GM12891 (cell line): ENCODE data around the gene KCNK15.

Experiments used
- POLR2AphosphoS5 ChIP-seq: IDR thresholded peaks from 2 replicates; pipeline ENCODE4 v1.6.1; 2011; ENCODE audit warnings: low read depth, low read length, control low read depth
- SPI1 ChIP-seq: IDR thresholded peaks from 2 replicates; pipeline ENCODE4 v1.6.1; 2011; ENCODE audit warnings: low read depth, low read length, control low read depth
- TAF1 ChIP-seq: IDR thresholded peaks from 2 replicates; pipeline ENCODE4 v1.6.1; 2011; ENCODE audit warnings: low read depth, low read length, control low read depth

DNA sequence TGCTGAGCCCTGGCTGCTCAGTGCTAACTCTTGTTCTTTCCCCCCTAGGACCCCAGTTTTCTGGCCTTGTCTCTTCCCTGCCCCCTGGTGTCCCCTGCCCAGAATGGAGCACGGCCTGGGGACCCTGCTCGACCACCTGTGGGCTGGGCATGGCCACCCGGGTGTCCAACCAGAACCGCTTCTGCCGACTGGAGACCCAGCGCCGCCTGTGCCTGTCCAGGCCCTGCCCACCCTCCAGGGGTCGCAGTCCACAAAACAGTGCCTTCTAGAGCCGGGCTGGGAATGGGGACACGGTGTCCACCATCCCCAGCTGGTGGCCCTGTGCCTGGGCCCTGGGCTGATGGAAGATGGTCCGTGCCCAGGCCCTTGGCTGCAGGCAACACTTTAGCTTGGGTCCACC, 18.6 kb upstream of the KCNK15 start:
- TF ChIP-seq SPI1 (no peak), TAF1 (no peak), POLR2AphosphoS5 (no peak)
